HepG2 (cell line): ENCODE results near the gene SLX1A. TPM values are rescaled to one million over a fixed set of nuclear protein-coding genes. Genes with fewer than 3 reads are reported as not detected.

Experiments used
- ATAC-seq: fragments of 200-7000 bp; cut with Tn5 transposase; 3 replicates; pipeline ENCODE4 v1.9.1; 2020; ENCODE audit warnings: mild to moderate bottlenecking, moderate library complexity
- BruUV-seq: library from RNA; stranded (reverse); fragments of 400-500 nt; replicated peaks from 2 replicates; lab custom pipeline; 2021; lab: Mats Ljungman, UMichigan
- CTCF ChIA-PET: fragments of 300-600 bp; formaldehyde crosslinking; extraction: SDS; loops from one replicate; lab custom pipeline; 2021; ENCODE audit warnings: low total read pairs, inconsistent platforms, low intra/inter-chr PET ratio; lab: Yijun Ruan, JAX
- POLR2A ChIA-PET: fragments of 350-600 bp; sonication (Branson Sonifier 250); formaldehyde crosslinking; loops from one replicate; lab custom pipeline; 2020; ENCODE audit warnings: antibody characterized with exemption, inconsistent platforms; lab: Yijun Ruan, JAX
- DNase-seq: peaks from one replicate; pipeline ENCODE4 v3.0.0-alpha.2; 2015; ENCODE audit warnings: low spot score
- FAIRE-seq: peaks from 3 replicates; lab custom pipeline; 2011; peaks lifted over from hg19 to GRCh38; lab: Jason Lieb, UNC
- H2AFZ ChIP-seq: one replicate; pipeline ENCODE4 v1.6.1; 2011; ENCODE audit warnings: low read length, inconsistent platforms
- H3K27ac ChIP-seq: fragments of 300-600 bp; 3 replicates; pipeline ENCODE4 v1.8.0; 2011; ENCODE audit warnings: mixed run types, mild to moderate bottlenecking, mixed read lengths, low read length, inconsistent platforms; ENCODE audit not compliant: insufficient read depth; ENCODE audit errors: extremely low read length
- H3K27me3 ChIP-seq, 2 experiments: fragments of 200-600 bp in 1 of 2; 2 replicates in 1 of 2; 3 replicates in 1 of 2; pipeline versions ENCODE4 v1.6.0 to v1.8.0; 2011; ENCODE audit warnings: low read length in 2 of 2, mild to moderate bottlenecking in 2 of 2, moderate library complexity in 2 of 2, inconsistent platforms in 1 of 2; ENCODE audit not compliant: insufficient read depth in 2 of 2, control insufficient read depth in 1 of 2
- H3K36me3 ChIP-seq, 2 experiments: fragments of 200-600 bp in 1 of 2; replicated peaks in 1 of 2; 2 replicates in 1 of 2; 3 replicates in 1 of 2; pipeline versions ENCODE4 v1.5.1 to v1.8.0; 2011; ENCODE audit warnings: low read length in 2 of 2, inconsistent platforms in 1 of 2; ENCODE audit not compliant: insufficient read depth in 2 of 2, control insufficient read depth in 1 of 2
- H3K4me1 ChIP-seq: 2 replicates; pipeline ENCODE4 v1.5.1; 2012; ENCODE audit warnings: low read length, inconsistent platforms; ENCODE audit not compliant: insufficient read depth
- H3K4me2 ChIP-seq: 2 replicates; pipeline ENCODE4 v1.6.0; 2011; ENCODE audit warnings: low read depth, low read length, inconsistent platforms
- H3K4me3 ChIP-seq, 3 experiments: fragments of 200-600 bp in 1 of 3; sonication (generic), shearing (Covaris generic) in 1 of 3; replicated peaks in 1 of 3; 2 replicates each; pipeline ENCODE4 v1.5.1; 2011 to 2016; ENCODE audit warnings: low read length in 3 of 3, inconsistent platforms in 2 of 3, low read depth in 2 of 3, mild to moderate bottlenecking in 2 of 3, control low read depth in 1 of 3, mixed read lengths in 1 of 3; ENCODE audit not compliant: insufficient read depth in 1 of 3
- H3K79me2 ChIP-seq: one replicate; pipeline ENCODE4 v1.6.1; 2011; ENCODE audit warnings: low read length, inconsistent platforms; ENCODE audit not compliant: insufficient read depth
- H3K9ac ChIP-seq: 2 replicates; pipeline ENCODE4 v1.6.0; 2011; ENCODE audit warnings: mild to moderate bottlenecking, low read depth, low read length, inconsistent platforms; ENCODE audit not compliant: insufficient read depth
- H3K9me3 ChIP-seq: 2 replicates; pipeline ENCODE4 v1.5.1; 2012; ENCODE audit warnings: mild to moderate bottlenecking, low read length
- H4K20me1 ChIP-seq: 2 replicates; pipeline ENCODE4 v1.6.0; 2011; ENCODE audit warnings: inconsistent platforms, mild to moderate bottlenecking, low read length, moderate library complexity; ENCODE audit not compliant: insufficient read depth
- CC2D1A ChIP-seq: sonication (generic); formaldehyde crosslinking; IDR thresholded peaks from 2 replicates; pipeline ENCODE4 v1.8.1; 2023; ENCODE audit warnings: mild to moderate bottlenecking, missing genetic modification reagents
- GRHL1 ChIP-seq: sonication (generic); formaldehyde crosslinking; conservative IDR thresholded peaks from 2 replicates; pipeline ENCODE4 v1.8.0; 2022; ENCODE audit warnings: missing genetic modification reagents
- GTF2F1 ChIP-seq: fragments of 150-350 bp; IDR thresholded peaks from 2 replicates; pipeline ENCODE4 v1.6.1; 2014; ENCODE audit warnings: low read length
- SP140L ChIP-seq: sonication (generic); formaldehyde crosslinking; IDR thresholded peaks from 2 replicates; pipeline ENCODE4 v1.4.0; 2020; ENCODE audit warnings: missing genetic modification reagents, borderline replicate concordance
- UBTF ChIP-seq: sonication (generic); formaldehyde crosslinking; IDR thresholded peaks from 2 replicates; pipeline ENCODE4 v1.4.0; 2020; ENCODE audit warnings: mild to moderate bottlenecking, missing genetic modification reagents
- ZMYM4 ChIP-seq: sonication (generic); formaldehyde crosslinking; IDR thresholded peaks from 2 replicates; pipeline ENCODE4 v1.8.1; 2023; ENCODE audit warnings: mild to moderate bottlenecking, missing genetic modification reagents
- ZNF160 ChIP-seq: sonication (generic); formaldehyde crosslinking; IDR thresholded peaks from 2 replicates; pipeline ENCODE4 v1.8.0; 2022; ENCODE audit warnings: mild to moderate bottlenecking, inconsistent platforms, missing genetic modification reagents
- ZNF280D ChIP-seq: sonication (generic); formaldehyde crosslinking; IDR thresholded peaks from 2 replicates; pipeline ENCODE4 v1.5.1; 2020; ENCODE audit warnings: mild to moderate bottlenecking, missing genetic modification reagents
- ZNF414 ChIP-seq: sonication (generic); formaldehyde crosslinking; IDR thresholded peaks from 2 replicates; pipeline ENCODE4 v1.5.0; 2020; ENCODE audit warnings: missing genetic modification reagents
- ZNF768 ChIP-seq: sonication (generic); formaldehyde crosslinking; IDR thresholded peaks from 2 replicates; pipeline ENCODE4 v1.4.0; 2020; ENCODE audit warnings: missing genetic modification reagents
- ZSCAN25 ChIP-seq: sonication (generic); formaldehyde crosslinking; IDR thresholded peaks from 2 replicates; pipeline ENCODE4 v1.8.0; 2022; ENCODE audit warnings: mild to moderate bottlenecking, missing genetic modification reagents
- WGBS: methylation state at CpG from one replicate; pipeline ENCODE4 v1.1.6; 2017; ENCODE audit warnings: low lambda C conversion rate; 5-methylcytosine and 5-hydroxymethylcytosine counted together
- in situ Hi-C: cut with HindIII; loops from 2 replicates; pipeline ENCODE4 v1.10.0; 2017; ENCODE audit warnings: low pct_unique_long_range_greater_than_20kb; ENCODE audit not compliant: extremely low pct_ligation_motif_present
- intact Hi-C: fragments of 100-400 bp; cut with micrococcal nuclease; formaldehyde crosslinking; loops from one replicate; pipeline ENCODE4 v1.10.0; 2022; ENCODE audit not compliant: unreplicated experiment
- polyA plus RNA-seq, 8 experiments: library from polyadenylated mRNA; depleted of rRNA in 3 of 8; stranded (reverse) in 7 of 8; unstranded in 1 of 8; fragments of >200 nt; fragmentation: Illumina TruSeq in 4 of 8; extraction: Trizol in 4 of 8; gene quantifications; 2 replicates each; pipeline versions ENCODE4 v1.2.1 to v1.2.3, GENCODE V29; 2011 to 2016; ENCODE audit warnings: low read depth in 4 of 8, missing spikeins in 1 of 8, mixed read lengths in 1 of 8; ENCODE audit not compliant: insufficient read depth in 1 of 8
- total RNA-seq, 5 experiments: library from RNA; depleted of rRNA; stranded (reverse); fragments of >200 nt; fragmentation: Illumina TruSeq; extraction: Trizol; gene quantifications; 2 replicates each; pipeline ENCODE4 v1.2.3, GENCODE V29; 2016; ENCODE audit warnings: low read depth in 1 of 5

SLX1A gene
- total and polyA plus RNA-seq, 2 of the 13 experiments (the other 11 are each of a cell fraction or from before 2014, with no cell fraction given) = 12.0 to 37.1 TPM

- in situ Hi-C loops = no loop called here
- H2AFZ ChIP-seq = no peak overlapping the region
- H3K36me3 ChIP-seq = no peaks in the 10 kb centered on the region
- ChIA-PET CTCF (interaction anchor here (0.9 kb wide), 1 partner anchor 73 kb away, joined by 3 read pairs; the partner anchor contains the start of gene GDPD3), POLR2A (interaction anchor here (1.1 to 1.3 kb wide), 2 partner anchors 9 to 46 kb away, joined by 3 read pairs; no protein-coding TSS in a partner anchor)
- 0 out of 2 replicates have a peak overlapping the region, but pooled peaks have one; percentile 9 for H3K4me2 ChIP-seq
- DNase-seq (no peak), ATAC-seq (no peak), FAIRE-seq (no peak)
- no peaks in the 10 kb centered on the region for H3K79me2 ChIP-seq
- peaks cover 35% of the 10 kb centered on the region for H3K4me1 ChIP-seq
- H3K4me3 ChIP-seq = no peak overlapping the region
- BruUV-seq = no TSS peak
- no peaks in the 10 kb centered on the region for H3K9me3 ChIP-seq
- no peaks in the 10 kb centered on the region for H4K20me1 ChIP-seq
- H3K27ac ChIP-seq = no peak overlapping the region
- no peak overlapping the region for H3K9ac ChIP-seq
- WGBS = 89% methylated on average over 7 of the region's 15 CpGs
- intact Hi-C loops = no loop called here
- no peaks in the 10 kb centered on the region; a peak in 1 of 5 replicates for H3K27me3 ChIP-seq
- TF ChIP-seq GRHL1 (CRISPR knock-in tag) (no peak), ZNF414 (CRISPR knock-in tag) (0 out of 2 replicates have a peak, but pooled peaks have one; percentile 46), UBTF (no peak), ZSCAN25 (CRISPR knock-in tag) (peak; percentile 55; the same call in 1 of the 2 replicates), GTF2F1 (no peak), ZNF160 (CRISPR knock-in tag) (no peak), CC2D1A (CRISPR knock-in tag) (no peak), ZMYM4 (CRISPR knock-in tag) (no peak), ZNF768 (CRISPR knock-in tag) (no peak), SP140L (CRISPR knock-in tag) (no peak), ZNF280D (no peak)
Observed at GRCh38 chr16:30185683-30186421, 7.8 kb upstream of the SLX1A start.
